HG02610 (cell line): ENCODE results near the gene HS3ST2.
"Not testable (repeated sequence)": the region's sequence is repeated elsewhere in the genome, so short reads cannot be mapped to it uniquely, and the experiment has no call there.

Experiments used
- ATAC-seq: cut with Tn5 transposase; IDR thresholded peaks from one replicate; pipeline ENCODE4 v1.9.1; 2021; ENCODE audit warnings: mild to moderate bottlenecking, moderate library complexity; ENCODE audit not compliant: unreplicated experiment

HS3ST2 gene

DNA sequence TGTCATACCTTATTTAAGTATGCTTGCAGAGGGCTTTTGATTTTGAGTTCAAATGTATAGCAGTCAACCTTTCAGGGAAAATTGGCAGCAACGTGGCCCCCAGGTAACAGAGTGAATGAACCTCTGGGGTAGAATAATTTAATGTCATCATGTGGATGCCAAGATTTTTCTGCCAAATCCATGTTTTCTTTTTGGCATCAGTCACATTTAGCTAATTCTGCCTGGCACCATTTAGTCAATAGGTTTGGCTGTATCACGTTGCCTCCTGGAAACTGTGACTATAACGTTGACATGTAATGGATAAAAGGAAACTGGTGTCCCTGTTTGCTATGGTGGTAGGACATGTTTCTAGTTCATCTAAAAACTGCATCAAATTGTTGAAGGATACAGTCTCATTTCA, 115.5 kb downstream of the HS3ST2 start:
- ATAC-seq = no peak

DNA sequence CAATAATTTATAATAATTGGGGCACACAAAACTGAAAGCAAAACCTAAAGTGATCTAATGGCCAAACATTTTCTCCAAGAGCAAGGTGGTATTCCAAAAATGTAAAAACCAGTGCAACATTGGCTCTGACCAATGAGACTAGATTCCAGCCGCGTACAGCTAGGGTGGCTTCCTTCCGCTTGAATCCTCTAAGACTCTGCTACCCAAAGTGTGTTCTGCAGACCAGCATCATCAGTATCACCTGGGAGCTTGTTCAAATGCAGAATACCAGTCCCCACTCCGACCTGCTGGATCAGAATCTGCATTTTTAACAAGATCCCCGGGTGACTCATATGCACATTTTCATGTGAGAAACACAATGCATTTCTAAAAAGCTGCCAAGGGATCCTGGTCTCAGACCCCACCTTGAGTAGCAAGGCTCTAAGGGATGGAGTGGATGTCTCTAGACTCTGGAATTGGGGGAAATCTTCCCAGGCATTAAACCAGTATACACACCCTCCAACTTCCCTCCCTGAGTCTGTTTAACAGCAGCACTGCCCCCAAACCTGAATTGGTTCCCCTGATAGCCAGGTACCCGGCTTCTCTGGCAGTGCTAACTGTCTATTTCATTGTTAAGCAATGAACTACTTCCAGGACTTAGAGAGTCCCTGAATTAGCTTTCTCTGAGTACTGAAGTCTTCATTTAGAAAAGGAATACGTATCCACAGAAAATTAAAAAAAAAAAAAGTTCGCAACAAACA, 118.2 kb downstream of the HS3ST2 start:
- no peak for ATAC-seq

DNA sequence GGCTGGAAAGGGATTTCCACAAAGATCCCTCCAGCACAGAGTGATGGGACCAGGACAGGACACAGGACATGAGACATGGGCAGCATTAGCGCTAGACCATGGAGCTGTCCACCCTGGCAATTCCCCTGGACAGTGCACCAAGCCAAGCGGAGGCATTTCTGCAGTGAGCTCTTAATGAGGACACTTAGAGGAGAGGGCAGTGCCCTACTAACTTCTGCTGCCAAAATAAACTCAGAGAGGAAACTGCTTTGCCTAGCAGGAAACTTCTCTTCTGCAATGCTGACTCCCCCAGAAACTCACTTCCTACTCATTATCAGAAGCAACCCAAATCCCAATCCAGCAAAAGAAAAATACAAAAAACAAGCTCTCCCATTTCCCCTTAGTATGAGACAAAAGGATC, 119.2 kb downstream of the HS3ST2 start:
- no peak for ATAC-seq

DNA sequence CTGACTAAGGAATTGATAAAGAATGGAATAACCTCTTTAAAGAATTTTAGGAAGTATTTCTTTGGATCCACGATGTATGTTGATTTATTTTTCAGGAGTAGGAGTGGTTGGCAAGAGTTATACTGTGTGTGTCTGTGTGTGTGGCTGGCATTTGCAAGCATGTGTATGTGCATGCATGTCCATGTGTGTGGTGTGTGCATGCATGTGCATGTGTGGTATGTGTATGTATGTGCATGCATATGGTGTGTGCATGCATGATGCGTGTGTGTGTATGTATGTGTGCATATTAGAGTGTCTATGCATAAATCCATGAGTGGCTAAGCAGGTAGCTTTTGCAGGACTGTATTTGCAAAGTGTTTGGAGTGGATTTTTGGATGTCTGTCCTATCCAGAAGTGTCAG, 120.8 kb downstream of the HS3ST2 start:
- ATAC-seq = no peak

DNA sequence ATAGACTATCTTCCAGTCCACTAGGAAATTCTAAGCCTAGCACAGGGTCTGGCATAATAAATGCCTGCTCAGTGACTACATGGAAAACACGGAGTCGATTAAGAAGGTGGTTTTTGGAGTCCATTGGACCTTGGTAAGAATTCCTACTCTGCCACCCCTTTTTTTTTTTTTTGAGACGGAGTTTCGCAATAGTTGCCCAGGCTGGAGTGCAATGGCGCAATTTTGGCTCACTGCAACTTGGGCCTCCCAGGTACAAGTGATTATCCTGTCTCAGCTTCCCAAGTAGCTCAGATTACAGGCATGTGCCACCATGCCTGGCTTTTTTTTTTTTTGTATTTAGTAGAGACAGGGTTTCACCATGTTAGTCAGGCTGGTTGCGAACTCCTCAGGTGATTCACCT, 123.2 kb downstream of the HS3ST2 start:
- ATAC-seq = no peak

DNA sequence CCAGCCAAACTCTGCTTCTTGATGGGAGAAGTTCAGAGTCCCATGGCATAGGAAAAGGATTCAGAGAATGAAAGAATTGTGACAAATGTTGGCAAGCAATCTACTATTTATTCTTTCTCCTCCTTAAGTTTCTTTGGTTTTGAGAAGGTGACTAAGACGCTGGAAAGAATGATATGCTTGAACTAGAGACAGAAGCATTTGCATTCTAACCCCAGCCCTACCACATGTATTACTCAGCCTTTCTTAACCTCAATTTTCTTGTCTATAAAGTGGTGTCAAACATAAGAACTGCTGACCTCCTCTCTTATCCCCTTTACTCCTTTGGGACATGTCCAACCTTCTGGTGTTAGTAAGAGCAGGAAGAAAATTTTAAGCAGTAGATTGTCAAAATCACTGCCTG, 124.7 kb downstream of the HS3ST2 start:
- ATAC-seq = no peak

DNA sequence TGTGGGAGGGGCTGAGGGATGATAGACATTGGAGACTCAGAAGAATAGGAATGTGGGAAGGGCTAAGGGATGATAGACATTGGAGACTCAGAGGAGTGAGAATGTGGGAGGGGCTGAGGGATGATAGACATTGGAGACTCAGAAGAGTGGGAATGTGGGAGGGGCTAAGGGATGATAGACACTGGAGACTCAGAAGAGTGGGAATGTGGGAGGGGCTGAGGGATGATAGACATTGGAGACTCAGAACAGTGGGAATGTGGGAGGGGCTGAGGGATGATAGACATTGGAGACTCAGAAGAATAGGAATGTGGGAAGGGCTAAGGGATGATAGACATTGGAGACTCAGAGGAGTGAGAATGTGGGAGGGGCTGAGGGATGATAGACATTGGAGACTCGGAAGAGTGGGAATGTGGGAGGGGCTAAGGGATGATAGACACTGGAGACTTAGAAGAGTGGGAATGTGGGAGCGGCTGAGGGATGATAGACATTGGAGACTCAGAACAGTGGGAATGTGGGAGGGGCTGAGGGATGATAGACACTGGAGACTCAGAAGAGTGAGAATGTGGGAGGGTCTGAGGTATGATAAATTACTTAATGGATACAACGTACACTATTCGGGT, 125.9 kb downstream of the HS3ST2 start:
- ATAC-seq = not testable (repeated sequence)

DNA sequence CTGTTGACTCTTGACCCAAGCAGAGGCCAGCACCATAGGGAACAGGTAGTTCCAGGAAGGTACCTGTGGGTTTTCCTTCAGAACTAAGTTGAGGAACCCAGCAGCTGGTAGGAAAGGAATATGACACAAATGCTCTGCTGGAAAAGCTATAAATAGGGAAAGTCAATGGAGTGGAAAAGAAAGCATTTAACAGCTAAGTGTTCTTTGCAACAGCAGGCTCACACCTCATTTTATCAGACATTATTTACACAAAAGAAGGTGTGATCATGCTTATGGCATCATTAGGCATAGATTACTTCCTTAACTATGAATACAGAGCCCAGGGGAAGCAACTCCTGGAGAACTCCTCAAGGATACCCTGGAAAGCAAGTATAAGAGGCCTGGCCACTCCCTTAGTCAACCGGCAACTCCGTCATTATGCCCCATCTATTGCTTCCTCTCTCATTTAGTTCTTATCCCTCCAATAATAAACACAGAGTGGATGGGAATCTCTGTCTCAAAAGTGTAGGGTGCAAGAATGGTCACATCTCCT, 128.1 kb downstream of the HS3ST2 start:
- no peak for ATAC-seq

DNA sequence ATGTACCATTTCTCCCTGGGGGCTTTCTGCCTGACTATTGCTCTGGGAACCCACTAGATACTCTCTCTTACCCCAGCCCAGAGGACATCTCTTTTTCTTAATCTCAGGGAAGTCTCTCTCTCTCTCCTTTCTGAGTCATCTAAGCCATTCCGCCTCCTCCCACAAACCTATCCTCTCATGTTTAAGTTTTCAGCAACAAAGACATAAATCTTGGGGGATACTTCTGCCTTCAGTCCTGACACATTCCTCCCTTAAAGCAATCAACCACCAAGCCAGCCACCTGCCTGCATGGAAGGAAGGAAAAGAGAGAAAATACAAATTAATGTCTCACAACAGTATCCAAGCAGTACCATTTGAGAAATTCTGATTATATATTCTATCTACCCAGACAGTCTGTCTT, 128.8 kb downstream of the HS3ST2 start:
- no peak for ATAC-seq

DNA sequence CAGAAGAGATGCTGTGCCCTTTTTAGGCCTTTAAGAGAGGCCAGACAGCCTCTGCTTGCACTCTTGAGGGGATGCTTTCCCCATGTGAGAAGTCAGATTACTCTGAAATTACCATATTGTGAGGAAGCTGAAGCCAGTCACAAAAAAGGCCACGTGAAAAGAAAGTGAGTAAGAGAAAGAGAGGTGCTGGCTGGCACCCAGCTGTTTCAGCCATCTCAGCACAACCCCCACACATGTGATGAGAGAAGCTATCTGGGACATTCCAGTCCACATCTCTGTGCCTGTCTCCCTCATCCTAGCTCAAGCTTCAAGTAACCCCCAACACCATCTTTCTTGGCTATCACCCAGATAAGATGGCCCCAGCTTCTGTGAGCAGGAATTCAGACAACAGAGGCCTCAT, 131.4 kb downstream of the HS3ST2 start:
- no peak for ATAC-seq

DNA sequence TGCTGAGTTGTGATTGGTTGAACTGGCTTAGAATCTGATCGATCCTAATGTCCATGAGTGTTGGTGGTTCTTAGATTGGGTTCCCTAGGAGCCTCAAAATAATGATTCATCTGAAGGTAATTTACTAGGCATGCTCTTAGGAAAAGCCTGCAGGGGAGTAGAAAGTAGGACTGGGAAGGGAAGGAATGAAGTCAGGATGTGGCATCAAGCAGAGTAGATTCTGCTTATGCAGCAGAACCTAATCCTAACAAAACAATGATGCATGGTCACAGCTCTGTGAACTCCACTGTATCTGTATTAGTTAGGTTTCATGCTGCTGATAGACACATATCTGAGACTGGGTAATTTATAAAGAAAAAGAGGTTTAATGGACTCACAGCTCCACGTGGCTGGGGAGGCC, 132.5 kb downstream of the HS3ST2 start:
- ATAC-seq = no peak

DNA sequence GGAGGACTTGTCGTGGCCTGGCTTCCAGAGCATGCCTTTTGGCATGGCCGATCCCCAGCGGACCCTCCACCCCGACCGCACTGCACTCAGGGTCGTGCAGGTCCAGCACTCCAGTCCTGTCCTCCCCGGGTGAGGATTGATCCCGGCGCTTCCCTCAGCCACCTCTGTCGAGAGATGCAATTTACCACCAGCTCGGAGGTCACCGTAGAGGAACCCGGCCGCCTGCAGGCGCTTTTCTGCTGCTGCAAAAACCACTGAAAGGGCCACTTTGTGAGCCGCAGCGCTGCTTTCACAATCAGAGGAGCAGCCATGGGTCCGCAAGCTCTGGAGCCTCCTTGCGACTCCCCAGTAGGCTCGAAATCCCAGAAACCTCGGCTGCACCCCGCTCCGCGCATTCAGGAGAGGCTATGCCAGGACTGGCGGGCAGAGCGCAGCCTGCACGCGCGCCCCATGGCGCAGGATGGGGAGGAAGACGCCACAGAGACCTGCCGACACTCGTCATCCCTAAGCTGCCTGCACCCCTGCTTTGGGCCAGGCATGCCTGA, 134.2 kb downstream of the HS3ST2 start:
- no peak for ATAC-seq

DNA sequence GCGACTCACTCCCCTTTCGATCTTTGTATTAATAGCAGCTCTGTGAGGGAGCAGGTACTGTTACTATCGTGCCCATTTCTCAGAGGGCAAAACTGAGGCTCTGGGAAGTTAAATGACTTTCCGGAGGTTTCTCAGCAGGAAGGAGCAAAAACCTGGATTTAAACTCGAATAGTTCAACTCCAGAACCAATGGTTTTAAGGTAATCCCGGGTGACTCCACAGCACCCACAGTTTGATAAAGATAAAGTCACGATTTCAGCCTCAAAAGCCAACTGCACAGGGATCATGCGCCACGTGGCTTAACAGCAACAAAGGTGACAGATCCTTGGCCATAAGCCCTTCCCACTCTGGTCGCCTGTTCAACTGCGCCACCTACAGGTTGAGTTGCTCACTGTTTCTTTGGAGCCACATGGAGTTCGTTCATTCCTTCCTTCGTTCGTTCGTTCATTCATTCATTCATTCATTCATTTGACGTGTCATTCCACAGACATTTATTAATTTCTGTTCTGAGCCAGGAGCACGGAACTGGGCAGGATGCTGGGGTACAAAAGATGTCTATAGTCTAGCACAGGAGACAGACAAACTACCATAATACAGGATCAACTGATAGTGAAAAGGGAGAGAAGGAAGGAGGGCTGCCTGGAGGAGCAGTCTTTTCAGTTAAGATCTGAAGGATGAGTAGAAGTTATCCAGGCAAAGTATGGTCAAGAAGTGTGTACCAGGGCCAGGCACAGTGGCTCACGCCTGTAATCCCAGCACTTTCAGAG, 134.8 kb downstream of the HS3ST2 start:
- ATAC-seq = no peak

DNA sequence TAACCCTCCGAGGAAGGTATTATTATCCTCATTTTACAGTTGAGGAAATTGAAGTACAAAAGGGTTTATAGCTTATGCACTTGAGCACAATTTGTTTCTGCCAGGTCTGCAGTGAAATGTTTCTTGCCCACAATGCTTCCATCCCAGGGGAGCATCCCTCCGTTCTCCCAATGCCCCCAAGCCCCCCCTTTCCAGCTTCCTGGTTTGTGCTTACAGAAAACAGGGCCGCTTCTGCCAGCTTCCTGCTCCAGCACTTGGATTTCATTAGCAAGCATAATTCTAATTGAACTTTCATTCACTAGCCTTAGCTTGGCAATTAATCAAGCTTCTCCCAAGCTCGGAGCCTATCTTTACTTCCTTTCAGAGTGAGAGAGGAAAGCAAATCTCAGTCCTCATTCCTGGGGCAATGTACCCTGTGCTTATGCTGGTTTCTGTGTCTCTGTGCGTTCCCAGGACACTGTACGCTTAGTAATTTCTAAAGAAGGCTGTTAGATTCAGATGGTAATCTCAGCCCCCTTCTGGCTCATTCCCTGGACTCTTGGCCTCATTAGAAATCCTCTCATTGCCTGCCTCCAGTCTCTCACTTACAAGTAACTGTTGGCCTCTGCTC, 141.6 kb downstream of the HS3ST2 start:
- no peak for ATAC-seq

DNA sequence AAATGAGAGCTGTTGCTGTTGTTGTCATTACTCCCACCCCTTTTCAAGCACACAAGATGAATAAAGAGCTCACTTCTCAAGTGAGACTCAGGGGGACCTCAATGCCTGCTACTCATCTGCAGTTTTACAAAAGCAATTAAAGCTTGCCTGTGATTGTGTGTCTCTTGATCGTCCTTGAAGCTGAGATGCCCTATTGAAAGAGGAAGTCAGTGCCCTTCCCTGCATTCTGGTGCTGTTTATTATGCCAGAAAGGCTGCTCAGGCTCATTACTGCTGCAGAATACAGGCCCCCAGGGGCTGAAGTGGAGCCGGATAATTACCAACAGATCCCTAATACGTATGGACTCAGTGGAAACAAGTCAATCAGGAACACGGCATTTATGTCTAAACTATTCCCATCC, 147.2 kb downstream of the HS3ST2 start:
- ATAC-seq = no peak

DNA sequence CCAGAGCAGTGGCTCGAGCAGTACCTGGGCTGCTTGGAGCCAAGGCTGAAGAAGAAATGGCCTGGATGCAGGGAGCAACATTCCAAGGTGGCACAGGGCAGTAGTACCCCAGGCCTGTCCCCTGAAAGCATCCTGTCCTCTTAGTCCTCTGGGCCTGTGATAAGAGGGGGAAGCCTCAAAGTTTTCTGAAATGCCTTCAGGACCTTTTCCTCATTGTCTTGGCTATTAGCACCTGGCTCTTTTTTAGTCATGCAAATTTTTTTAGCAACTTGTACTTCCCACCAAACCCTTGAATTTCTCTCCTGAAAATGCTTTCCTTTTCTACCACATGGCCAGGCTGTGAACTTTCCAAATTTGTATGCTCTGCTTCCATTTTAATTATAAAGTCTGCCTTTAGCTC, 148.9 kb downstream of the HS3ST2 start:
- ATAC-seq = no peak
